Thyroid gland (tissue), 4 donors: ENCODE data around the gene CWC15. TPM values are rescaled to one million over a fixed set of nuclear protein-coding genes. Genes with fewer than 3 reads are reported as not detected.
A peak's percentile ranks its signal among the peaks of the same experiment; 100 is the strongest.

Experiments used
- DNase-seq, 2 donors: peaks; one replicate each; pipeline ENCODE4 v3.0.0-alpha.2; 2019
- H3K27ac ChIP-seq, 3 donors: fragments of 200-600 bp; sonication (generic); 1 replicate in 2 of 3; 2 replicates in 1 of 3; pipeline ENCODE4 v1.5.1; 2016 to 2019; ENCODE audit warnings: mild to moderate bottlenecking in 1 of 3, moderate library complexity in 1 of 3
- H3K27me3 ChIP-seq: fragments of 200-600 bp; sonication (generic); one replicate; pipeline ENCODE4 v1.5.1; 2019
- H3K36me3 ChIP-seq, 2 donors: fragments of 200-600 bp; sonication (generic); one replicate each; pipeline ENCODE4 v1.5.1; 2016 to 2019
- H3K4me1 ChIP-seq, 2 donors: fragments of 200-600 bp; sonication (generic); one replicate each; pipeline ENCODE4 v1.5.1; 2017 to 2019
- H3K4me3 ChIP-seq, 3 donors: fragments of 200-600 bp; sonication (generic); replicated peaks in 1 of 3; 1 replicate in 2 of 3; 2 replicates in 1 of 3; pipeline ENCODE4 v1.5.1; 2016; ENCODE audit warnings: mild to moderate bottlenecking in 1 of 3
- H3K9me3 ChIP-seq: fragments of 200-600 bp; sonication (generic); one replicate; pipeline ENCODE4 v1.5.1; 2017
- CTCF ChIP-seq, 6 experiments: fragments of 200-600 bp in 3 of 6; fragments of 450-650 bp in 3 of 6; sonication (generic) in 3 of 6; IDR thresholded peaks; one replicate each; pipeline ENCODE4 v1.5.1; 2016 to 2019; ENCODE audit warnings: antibody characterized with exemption in 6 of 6, mild to moderate bottlenecking in 2 of 6, inconsistent platforms in 1 of 6, moderate library complexity in 1 of 6
- POLR2A ChIP-seq, 2 donors: fragments of 450-650 bp; IDR thresholded peaks; one replicate each; pipeline ENCODE4 v1.6.1; 2017; ENCODE audit warnings: antibody characterized with exemption in 2 of 2, mild to moderate bottlenecking in 2 of 2, moderate library complexity in 1 of 2
- WGBS, 2 donors: methylation state at CpG; one replicate each; pipeline ENCODE4 v1.1.5; 2017; 5-methylcytosine and 5-hydroxymethylcytosine counted together
- intact Hi-C: fragments of 100-400 bp; cut with DNase I; formaldehyde crosslinking; loops from one replicate; pipeline ENCODE4 v1.15.1; 2023
- total RNA-seq, 4 donors: library from RNA; depleted of rRNA; stranded (reverse); fragments of >200 nt; gene quantifications; one replicate each; pipeline ENCODE4 v1.2.3, GENCODE V29; 2016

The CWC15 gene
- total RNA-seq, 4 donors from 2014 or later: 25.7 to 61.6 (median 43.6) TPM

DNA sequence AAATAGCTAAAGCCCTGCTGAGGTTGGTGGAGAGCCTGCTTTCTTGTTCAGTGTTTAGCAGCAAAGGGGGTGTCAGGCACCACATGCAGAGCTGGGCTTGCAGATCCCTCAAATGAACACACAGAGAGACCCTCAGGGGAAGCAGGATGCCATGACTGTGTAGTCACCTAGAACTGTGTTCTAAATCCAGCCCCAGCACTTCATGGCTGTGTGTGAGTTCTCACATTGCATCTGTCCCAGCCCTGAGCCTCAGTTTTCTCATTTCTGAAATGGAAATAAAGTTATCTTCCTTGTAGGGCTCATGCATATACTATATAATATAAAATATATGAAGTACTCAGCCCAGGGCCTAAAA is 47.1 kb downstream of the CWC15 start:
- H3K27ac ChIP-seq: peak overlapping the region; percentile 27 to 87 (median 81)
- intact Hi-C loops: no loop called here
- no peaks in the 10 kb centered on the region for H3K9me3 ChIP-seq
- H3K27me3 ChIP-seq: no peaks in the 10 kb centered on the region
- H3K36me3 ChIP-seq: no peaks in the 10 kb centered on the region
- TF ChIP-seq CTCF (IDR thresholded peaks at IDR 0.05) (no peak), POLR2A (IDR thresholded peaks at IDR 0.05) (no peak)
- peaks cover 13 to 30% of the 10 kb centered on the region in 2 donors for H3K4me1 ChIP-seq
- no peak overlapping the region for H3K4me3 ChIP-seq
- DNase-seq: no peak

GRCh38 chr11:94925422-94926270 is 47.7 kb downstream of the CWC15 start:
- intact Hi-C loops: no loop called here
- Histone ChIP-seq H3K36me3 (no peaks in the 10 kb centered on the region), H3K4me1 (peaks cover 13 to 30% of the 10 kb centered on the region in 2 donors), H3K27me3 (no peaks in the 10 kb centered on the region), H3K4me3 (no peak overlapping the region), H3K27ac (peak overlapping the region; percentile 27 to 87 (median 81)), H3K9me3 (no peaks in the 10 kb centered on the region)
- TF ChIP-seq CTCF (IDR thresholded peaks at IDR 0.05) (no peak), POLR2A (IDR thresholded peaks at IDR 0.05) (no peak)
- no peak for DNase-seq
- WGBS, 2 donors: 64 to 66% methylated on average over 7 of the region's 7 CpGs

DNA sequence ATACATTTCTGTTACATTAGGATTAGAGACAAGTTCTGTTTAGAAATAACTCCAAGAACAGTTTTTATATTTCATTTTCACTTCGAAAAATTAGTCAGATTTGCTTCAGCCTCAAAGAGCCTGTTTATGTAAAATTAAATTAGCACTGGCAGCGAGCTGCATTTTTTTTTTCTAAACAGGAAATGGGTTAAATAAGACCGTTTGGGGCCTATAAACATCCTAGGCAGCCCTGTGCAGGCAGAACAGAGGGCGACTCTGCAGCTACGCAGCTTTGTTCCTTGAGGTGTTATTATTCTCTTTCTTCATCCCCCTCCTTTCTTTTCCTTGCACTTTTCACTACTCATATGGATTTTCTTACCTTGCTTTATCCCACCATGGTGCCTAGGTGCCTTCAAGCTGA is 48.7 kb downstream of the CWC15 start:
- Histone ChIP-seq H3K27ac (peak overlapping the region in 1 of 3 donors; percentile 28), H3K4me3 (no peak overlapping the region), H3K4me1 (peaks cover 13 to 30% of the 10 kb centered on the region in 2 donors), H3K9me3 (no peaks in the 10 kb centered on the region), H3K36me3 (no peaks in the 10 kb centered on the region), H3K27me3 (no peaks in the 10 kb centered on the region)
- intact Hi-C loops: no loop called here
- no peak for DNase-seq
- TF ChIP-seq POLR2A (IDR thresholded peaks at IDR 0.05) (no peak), CTCF (IDR thresholded peaks at IDR 0.05) (no peak)
- 60% methylated on average over 5 of the region's 5 CpGs for WGBS, 2 donors

DNA sequence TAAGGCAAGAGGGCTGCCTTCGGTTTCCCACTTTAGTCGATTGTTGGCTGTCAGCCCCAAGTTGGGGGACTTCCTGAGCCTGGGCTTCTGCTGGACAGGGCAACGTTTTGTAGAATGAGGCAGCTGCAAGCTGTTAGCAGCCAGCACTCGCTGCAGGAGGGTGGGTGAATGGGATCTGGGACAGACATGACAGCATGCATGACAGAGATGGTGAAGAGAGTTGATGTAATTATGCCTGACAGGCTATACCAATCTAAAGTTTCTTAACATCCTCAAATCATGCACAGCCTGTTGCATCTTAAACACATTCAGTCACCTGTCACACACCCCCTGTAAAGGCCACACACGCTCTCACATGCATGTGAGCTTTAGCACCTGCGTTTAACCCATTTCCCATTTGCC is 49.2 kb downstream of the CWC15 start:
- Histone ChIP-seq H3K27me3 (no peaks in the 10 kb centered on the region), H3K36me3 (no peaks in the 10 kb centered on the region), H3K4me3 (no peak overlapping the region), H3K27ac (peak overlapping the region in 1 of 3 donors; percentile 28), H3K4me1 (peaks cover 13 to 30% of the 10 kb centered on the region in 2 donors), H3K9me3 (no peaks in the 10 kb centered on the region)
- no peak for TF ChIP-seq POLR2A (IDR thresholded peaks at IDR 0.05)
- no peak for TF ChIP-seq CTCF (IDR thresholded peaks at IDR 0.05)
- 70 to 71% methylated on average over 6 of the region's 6 CpGs for WGBS, 2 donors
- DNase-seq: no peak
- intact Hi-C loops: no loop called here

GRCh38 chr11:94923004-94923334 is 50.4 kb downstream of the CWC15 start:
- intact Hi-C loops: no loop called here
- Histone ChIP-seq H3K4me1 (peaks cover 13 to 21% of the 10 kb centered on the region in 2 donors), H3K27me3 (no peaks in the 10 kb centered on the region), H3K4me3 (no peak overlapping the region), H3K36me3 (no peaks in the 10 kb centered on the region), H3K27ac (no peak overlapping the region), H3K9me3 (no peaks in the 10 kb centered on the region)
- 100% methylated on average over 2 of the region's 2 CpGs for WGBS, 2 donors
- no peak for DNase-seq
- TF ChIP-seq POLR2A (IDR thresholded peaks at IDR 0.05) (no peak), CTCF (IDR thresholded peaks at IDR 0.05) (no peak)
